Measurements from ENCODE around the gene ZNF567.

The ZNF567 gene

DNA sequence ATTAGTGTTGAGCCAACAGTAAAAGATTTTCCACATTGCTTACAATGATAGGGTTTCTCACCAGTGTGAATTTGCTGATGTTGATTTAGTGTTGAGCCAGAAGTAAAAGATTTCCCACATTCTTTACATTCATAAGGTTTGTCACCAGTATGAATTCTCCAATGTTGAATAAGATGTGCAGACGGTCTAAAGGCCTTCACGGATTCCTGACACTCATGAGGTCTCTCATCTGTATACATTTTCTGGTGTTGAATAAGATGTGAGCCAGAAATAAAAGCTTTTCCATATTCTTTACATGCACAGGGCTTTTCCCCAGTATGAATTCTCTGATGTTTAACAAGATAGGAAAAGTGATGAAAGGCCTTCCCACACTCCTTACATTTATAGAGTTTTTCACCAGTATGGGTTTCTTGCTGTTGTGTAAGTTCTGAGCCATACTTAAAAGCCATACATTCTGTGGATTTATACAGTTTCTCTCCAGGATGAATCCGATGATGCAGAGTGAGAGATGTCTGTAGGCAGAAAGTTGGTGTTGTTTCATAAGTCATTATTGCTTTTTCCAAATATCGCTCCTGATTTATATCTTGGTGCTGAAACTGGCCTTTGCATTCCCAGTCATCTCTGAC lies 62.8 kb downstream of the ZNF567 start:
- DNase-seq (ENCODE audit: low read depth in 2 of 3, low spot score in 2 of 3), result no peak

Measured in activated CD8-positive, alpha-beta memory T cell treated with anti-CD3 and anti-CD28 coated beads for 48 hours (primary cell).